ENCODE results near the gene DNAH17.

Gene DNAH17

GRCh38 chr17:78426293-78426879 lies 150.8 kb downstream of the DNAH17 start:
- no peak overlapping the region for H3K4me3 ChIP-seq (ENCODE audit: low read depth, low read length)
- POLR2A ChIA-PET, result interaction anchor here (0.6 kb wide), 1 partner anchor 14 kb away, joined by 4 read pairs; no protein-coding TSS in a partner anchor
- H3K9me3 ChIP-seq (ENCODE audit: control insufficient read depth, insufficient read depth, low read depth, low read length), result no peaks in the 10 kb centered on the region
- TF ChIP-seq ZNF600 (tag by site-specific recombination; IDR thresholded peaks at IDR 0.05), result peak; percentile 88
- TF ChIP-seq ZNF2 (tag by site-specific recombination; IDR thresholded peaks at IDR 0.05), result no peak
- no peaks in the 10 kb centered on the region for H3K4me1 ChIP-seq (ENCODE audit: control insufficient read depth, insufficient read depth, low read length)
- H3K27ac ChIP-seq (ENCODE audit: extremely low read depth, low read depth, low read length), result no peak overlapping the region
- CTCF ChIA-PET, result interaction anchor here (0.6 to 11.5 kb wide), 5 partner anchors 18 to 219 kb away, joined by 3 to 137 read pairs (median 3); partner anchors contain the start of gene SOCS3
- H3K36me3 ChIP-seq (ENCODE audit: control insufficient read depth in 2 of 2, insufficient read depth in 1 of 2, low read length in 2 of 2), result peaks cover 11 to 78% of the 10 kb centered on the region in 2 experiments; a peak in 2 of 3 replicates

GRCh38 chr17:78425429-78425828 lies 151.8 kb downstream of the DNAH17 start:
- CTCF ChIA-PET, result interaction anchor here (0.6 to 11.5 kb wide), 7 partner anchors 19 to 284 kb away, joined by 3 to 137 read pairs (median 4); partner anchors contain the start of gene SOCS3
- POLR2A ChIA-PET, result interaction anchor here (0.6 kb wide), 1 partner anchor 13 kb away, joined by 4 read pairs; no protein-coding TSS in a partner anchor

GRCh38 chr17:78423961-78424675 lies 153.1 kb downstream of the DNAH17 start:
- Histone ChIP-seq H3K27ac (ENCODE audit: extremely low read depth, low read depth, low read length) (no peak overlapping the region), H3K4me1 (ENCODE audit: control insufficient read depth, insufficient read depth, low read length) (no peaks in the 10 kb centered on the region), H3K9me3 (ENCODE audit: control insufficient read depth, insufficient read depth, low read depth, low read length) (no peaks in the 10 kb centered on the region), H3K36me3 (ENCODE audit: control insufficient read depth in 2 of 2, insufficient read depth in 1 of 2, low read length in 2 of 2) (peaks cover 12 to 90% of the 10 kb centered on the region in 2 experiments; a peak in 2 of 3 replicates), H3K4me3 (ENCODE audit: low read depth, low read length) (no peak overlapping the region)
- ChIA-PET CTCF (interaction anchor here (0.5 to 11.5 kb wide), 8 partner anchors 13 to 204 kb away, joined by 3 to 137 read pairs (median 4); partner anchors contain the start of gene SOCS3), POLR2A (no interaction called here)
- TF ChIP-seq ZNF704 (tag by site-specific recombination; IDR thresholded peaks at IDR 0.05) (no peak), ZNF280D (tag by site-specific recombination; IDR thresholded peaks at IDR 0.05) (no peak), ZFP37 (tag by site-specific recombination; IDR thresholded peaks at IDR 0.05) (no peak), ZNF623 (tag by site-specific recombination; IDR thresholded peaks at IDR 0.05) (no peak), ZNF335 (tag by site-specific recombination; conservative IDR thresholded peaks at IDR 0.05) (no peak), ZSCAN16 (tag by site-specific recombination; IDR thresholded peaks at IDR 0.05) (no peak), ZNF423 (tag by site-specific recombination; IDR thresholded peaks at IDR 0.05) (no peak), ZNF777 (tag by site-specific recombination; IDR thresholded peaks at IDR 0.05; ENCODE audit: borderline replicate concordance) (no peak), ZBTB20 (tag by site-specific recombination; IDR thresholded peaks at IDR 0.05) (no peak), ZBTB1 (tag by site-specific recombination; IDR thresholded peaks at IDR 0.05) (no peak), SP7 (tag by site-specific recombination; IDR thresholded peaks at IDR 0.05) (peak; percentile 86)

More at GRCh38 chr17:78425429-78425828, 151.8 kb downstream of the DNAH17 start:
- Histone ChIP-seq H3K27ac (ENCODE audit: extremely low read depth, low read depth, low read length) (no peak overlapping the region), H3K36me3 (ENCODE audit: control insufficient read depth in 2 of 2, insufficient read depth in 1 of 2, low read length in 2 of 2) (peaks cover 11 to 88% of the 10 kb centered on the region in 2 experiments; a peak in 2 of 3 replicates), H3K9me3 (ENCODE audit: control insufficient read depth, insufficient read depth, low read depth, low read length) (no peaks in the 10 kb centered on the region), H3K4me1 (ENCODE audit: control insufficient read depth, insufficient read depth, low read length) (no peaks in the 10 kb centered on the region), H3K4me3 (ENCODE audit: low read depth, low read length) (no peak overlapping the region)
- TF ChIP-seq ZNF37A (tag by site-specific recombination; IDR thresholded peaks at IDR 0.05) (no peak), ZNF513 (tag by site-specific recombination; IDR thresholded peaks at IDR 0.05) (no peak), ZNF549 (tag by site-specific recombination; IDR thresholded peaks at IDR 0.05) (no peak), ZNF776 (tag by site-specific recombination; IDR thresholded peaks at IDR 0.05; ENCODE audit: borderline replicate concordance) (no peak), HOXA7 (CRISPR knock-in tag; IDR thresholded peaks at IDR 0.05; ENCODE audit: borderline replicate concordance) (no peak), ZNF157 (tag by site-specific recombination; IDR thresholded peaks at IDR 0.05) (no peak), ZNF510 (tag by site-specific recombination; IDR thresholded peaks at IDR 0.05; ENCODE audit: insufficient replicate concordance) (no peak), HOXC10 (CRISPR knock-in tag; IDR thresholded peaks at IDR 0.05) (no peak), KLF7 (tag by site-specific recombination; IDR thresholded peaks at IDR 0.05; ENCODE audit: borderline replicate concordance) (no peak), ZBTB26 (tag by site-specific recombination; optimal IDR thresholded peaks at IDR 0.05) (no peak)

All from HEK293 (cell line).